Measurements from ENCODE around the gene WSB1.
"Not testable (repeated sequence)": the region's sequence is repeated elsewhere in the genome, so short reads cannot be mapped to it uniquely, and the experiment has no call there.

The WSB1 gene

DNA sequence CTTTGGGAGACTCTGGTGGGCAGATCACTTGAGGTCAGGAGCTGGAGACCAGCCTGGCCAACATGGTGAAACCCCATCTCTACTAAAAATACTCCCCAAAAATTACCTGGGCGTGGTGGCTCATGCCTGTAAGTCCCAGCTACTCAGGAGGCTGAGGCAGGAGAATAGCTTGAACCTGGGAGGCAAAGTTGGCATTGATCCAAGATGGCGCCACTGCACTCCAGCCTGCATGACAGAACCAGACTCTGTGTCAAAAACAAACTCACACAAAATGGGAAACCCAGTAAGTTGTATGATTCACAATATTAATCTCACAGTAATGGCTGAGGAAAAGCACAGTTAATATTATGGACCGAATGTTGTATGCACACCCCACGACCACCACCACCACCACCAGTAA lies 24.3 kb downstream of the WSB1 start:
- H3K27ac Mint-ChIP-seq, result no peak overlapping the region
- no peaks in the 10 kb centered on the region for H3K4me1 Mint-ChIP-seq (ENCODE audit: low read depth)
- no peaks in the 10 kb centered on the region for H3K27me3 Mint-ChIP-seq (ENCODE audit: low read depth)
- peaks cover 34% of the 10 kb centered on the region for H3K36me3 Mint-ChIP-seq (ENCODE audit: low read depth)
- no peak overlapping the region for H3K4me3 Mint-ChIP-seq
- no peaks in the 10 kb centered on the region for H3K9me3 Mint-ChIP-seq

DNA sequence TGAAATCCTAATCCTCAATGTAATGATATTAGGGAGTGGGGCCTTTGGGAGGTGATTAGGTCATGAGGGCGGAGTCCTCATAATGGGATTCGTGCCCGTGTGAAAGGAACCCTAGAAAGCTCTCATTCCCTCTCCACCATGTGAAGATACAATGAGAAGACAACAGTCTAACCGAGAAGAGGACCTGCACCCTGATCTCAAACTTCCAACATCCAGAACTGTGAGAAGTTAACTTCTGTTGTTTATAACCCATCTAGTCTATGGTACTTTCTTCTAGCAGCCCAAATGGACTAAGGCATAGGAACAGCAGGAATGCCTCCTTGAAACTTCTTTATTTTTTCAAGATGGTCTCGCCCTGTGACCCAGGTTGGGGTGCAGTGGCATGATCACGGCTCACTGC lies 24.7 kb downstream of the WSB1 start:
- Mint-ChIP-seq H3K27ac (no peak overlapping the region), H3K36me3 (ENCODE audit: low read depth) (peaks cover 32% of the 10 kb centered on the region), H3K4me1 (ENCODE audit: low read depth) (no peaks in the 10 kb centered on the region), H3K4me3 (no peak overlapping the region), H3K9me3 (no peaks in the 10 kb centered on the region), H3K27me3 (ENCODE audit: low read depth) (no peaks in the 10 kb centered on the region)

DNA sequence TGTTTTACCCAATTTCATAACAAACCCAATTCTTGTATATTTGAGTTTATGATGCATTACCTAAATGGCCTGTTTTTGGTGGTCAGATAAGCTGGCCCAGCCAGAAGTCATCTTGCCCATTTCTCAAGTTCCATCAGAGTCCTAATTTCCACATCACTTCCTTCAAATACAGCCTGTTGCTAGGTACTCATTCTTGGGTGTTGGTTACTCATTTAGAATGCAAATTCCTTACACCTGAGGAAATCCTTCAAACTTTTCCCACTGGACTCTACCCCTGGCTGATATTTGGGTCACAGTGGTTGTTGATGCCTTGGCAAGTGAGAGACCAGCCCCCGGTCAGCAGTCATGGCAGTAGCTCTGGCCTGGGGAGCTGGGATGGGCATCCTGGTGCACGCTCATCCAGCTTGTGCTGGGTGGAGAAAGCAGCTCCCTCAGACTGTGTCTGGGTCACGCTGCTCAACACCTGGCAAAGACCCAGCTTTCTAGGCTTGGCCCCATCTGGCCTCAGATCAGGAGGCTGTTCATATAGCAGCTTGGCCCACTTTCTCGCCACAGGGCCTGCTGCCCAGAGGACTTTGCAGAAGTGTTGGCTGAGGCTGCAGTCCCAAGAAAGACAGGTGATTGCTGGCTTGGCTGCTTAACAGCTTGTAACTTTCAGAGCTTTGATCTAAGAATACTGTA lies 25.8 kb downstream of the WSB1 start:
- Mint-ChIP-seq H3K4me3 (no peak overlapping the region), H3K4me1 (ENCODE audit: low read depth) (no peaks in the 10 kb centered on the region), H3K36me3 (ENCODE audit: low read depth) (peaks cover 28% of the 10 kb centered on the region), H3K27me3 (ENCODE audit: low read depth) (no peaks in the 10 kb centered on the region), H3K9me3 (no peaks in the 10 kb centered on the region), H3K27ac (no peak overlapping the region)

DNA sequence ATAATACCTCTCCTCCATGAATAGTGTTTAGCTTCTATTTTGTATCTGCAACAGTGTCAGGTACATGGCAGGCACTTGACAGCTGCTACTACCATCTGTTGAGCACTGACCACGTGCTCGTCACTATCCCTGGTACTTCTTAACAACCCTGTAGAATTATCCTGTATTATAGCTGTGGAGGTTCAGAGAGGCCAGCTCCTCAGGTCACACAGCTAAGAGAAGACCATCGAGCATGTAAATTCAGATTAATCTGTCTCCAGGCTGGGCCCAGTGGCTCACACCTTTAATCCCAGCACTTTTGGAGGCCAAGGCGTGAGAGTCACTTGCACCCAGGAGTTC lies 26.3 kb downstream of the WSB1 start:
- Mint-ChIP-seq H3K9me3 (no peaks in the 10 kb centered on the region), H3K4me3 (no peak overlapping the region), H3K27ac (no peak overlapping the region), H3K27me3 (ENCODE audit: low read depth) (no peaks in the 10 kb centered on the region), H3K36me3 (ENCODE audit: low read depth) (peaks cover 24% of the 10 kb centered on the region), H3K4me1 (ENCODE audit: low read depth) (no peaks in the 10 kb centered on the region)

DNA sequence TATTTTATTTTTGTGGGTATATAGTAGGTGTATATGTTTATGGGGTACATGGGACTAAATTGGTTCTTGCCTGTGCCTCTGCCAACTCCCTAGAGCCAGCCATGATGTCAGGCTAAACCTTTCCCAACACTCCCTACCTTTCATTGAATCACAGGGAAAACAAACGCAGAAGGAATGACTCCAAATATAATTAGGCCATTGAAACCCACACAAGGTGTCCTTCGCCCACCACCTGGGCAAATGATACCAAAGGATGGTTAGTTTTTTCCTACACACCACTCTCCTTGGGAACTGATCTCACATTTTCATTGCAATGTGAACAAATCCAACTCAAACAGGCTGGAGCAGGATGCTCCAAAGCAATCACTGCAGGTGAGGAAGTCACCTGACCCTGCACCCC lies 27.5 kb downstream of the WSB1 start:
- Mint-ChIP-seq H3K4me1 (ENCODE audit: low read depth) (no peaks in the 10 kb centered on the region), H3K27me3 (ENCODE audit: low read depth) (no peaks in the 10 kb centered on the region), H3K27ac (no peak overlapping the region), H3K9me3 (no peaks in the 10 kb centered on the region), H3K4me3 (no peak overlapping the region), H3K36me3 (ENCODE audit: low read depth) (peaks cover 18% of the 10 kb centered on the region)

DNA sequence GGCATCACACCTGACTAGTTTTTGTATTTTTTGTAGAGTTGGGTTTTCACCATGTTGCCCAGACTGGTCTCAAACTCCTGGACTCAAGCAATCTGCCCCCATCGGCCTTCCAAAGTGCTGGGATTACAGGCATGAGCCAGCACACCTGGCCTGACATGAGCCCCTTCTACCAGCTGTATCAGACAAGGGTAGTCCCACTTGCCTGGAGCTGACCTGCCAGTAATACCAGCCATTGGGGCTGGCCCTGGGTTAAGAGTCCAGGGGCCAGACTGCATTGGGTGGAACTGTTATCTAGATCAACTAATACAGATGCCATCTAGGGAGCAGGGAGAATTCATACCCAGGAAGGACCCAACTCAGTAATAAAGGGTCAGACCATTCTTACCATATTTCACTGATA lies 28.1 kb downstream of the WSB1 start:
- Mint-ChIP-seq H3K4me3 (no peak overlapping the region), H3K27ac (no peak overlapping the region), H3K27me3 (ENCODE audit: low read depth) (no peaks in the 10 kb centered on the region), H3K4me1 (ENCODE audit: low read depth) (no peaks in the 10 kb centered on the region), H3K36me3 (ENCODE audit: low read depth) (peaks cover 12% of the 10 kb centered on the region), H3K9me3 (no peaks in the 10 kb centered on the region)

DNA sequence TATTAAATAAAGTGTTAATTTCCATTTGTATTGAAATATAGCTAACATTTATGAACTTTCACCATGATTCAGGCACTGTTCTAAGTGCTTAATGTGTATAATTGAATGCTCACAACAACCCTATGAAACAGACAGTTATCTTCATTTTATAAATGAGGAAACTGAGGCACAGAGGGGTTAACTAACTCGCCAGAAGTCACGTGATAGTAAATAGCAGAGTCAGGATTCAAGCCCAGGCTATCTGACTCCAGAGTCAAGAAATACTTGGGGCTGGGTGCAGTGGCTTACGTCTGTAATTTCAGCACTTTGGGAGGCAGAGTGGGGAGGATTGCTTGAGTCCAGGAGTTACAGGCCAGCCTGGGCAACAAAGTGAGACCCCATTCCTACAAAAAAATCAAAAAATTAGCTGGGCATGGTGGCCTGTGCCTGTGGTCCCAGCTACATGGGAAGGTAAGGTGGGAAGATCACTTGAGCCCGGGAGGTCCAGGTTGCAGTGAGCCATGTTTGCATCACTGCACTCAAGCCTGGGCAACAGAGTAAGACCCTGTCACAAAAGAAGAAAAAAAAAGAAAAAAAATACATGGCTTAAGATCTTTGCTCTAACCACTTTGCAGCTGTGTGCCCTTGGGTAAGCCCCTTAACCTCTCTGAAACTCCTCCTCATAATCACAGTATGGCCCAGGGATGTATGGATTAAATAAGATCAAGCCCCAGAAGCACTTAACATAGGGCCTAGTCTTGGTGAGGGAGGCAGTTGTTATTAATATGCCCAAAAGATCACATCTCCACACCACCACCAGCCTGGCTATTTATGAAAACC lies 29.0 kb downstream of the WSB1 start:
- H3K27ac Mint-ChIP-seq, result peak overlapping the region; percentile 9
- H3K4me3 Mint-ChIP-seq, result no peak overlapping the region
- peaks cover 11% of the 10 kb centered on the region for H3K36me3 Mint-ChIP-seq (ENCODE audit: low read depth)
- H3K9me3 Mint-ChIP-seq, result no peaks in the 10 kb centered on the region
- no peaks in the 10 kb centered on the region for H3K27me3 Mint-ChIP-seq (ENCODE audit: low read depth)
- H3K4me1 Mint-ChIP-seq (ENCODE audit: low read depth), result no peaks in the 10 kb centered on the region

DNA sequence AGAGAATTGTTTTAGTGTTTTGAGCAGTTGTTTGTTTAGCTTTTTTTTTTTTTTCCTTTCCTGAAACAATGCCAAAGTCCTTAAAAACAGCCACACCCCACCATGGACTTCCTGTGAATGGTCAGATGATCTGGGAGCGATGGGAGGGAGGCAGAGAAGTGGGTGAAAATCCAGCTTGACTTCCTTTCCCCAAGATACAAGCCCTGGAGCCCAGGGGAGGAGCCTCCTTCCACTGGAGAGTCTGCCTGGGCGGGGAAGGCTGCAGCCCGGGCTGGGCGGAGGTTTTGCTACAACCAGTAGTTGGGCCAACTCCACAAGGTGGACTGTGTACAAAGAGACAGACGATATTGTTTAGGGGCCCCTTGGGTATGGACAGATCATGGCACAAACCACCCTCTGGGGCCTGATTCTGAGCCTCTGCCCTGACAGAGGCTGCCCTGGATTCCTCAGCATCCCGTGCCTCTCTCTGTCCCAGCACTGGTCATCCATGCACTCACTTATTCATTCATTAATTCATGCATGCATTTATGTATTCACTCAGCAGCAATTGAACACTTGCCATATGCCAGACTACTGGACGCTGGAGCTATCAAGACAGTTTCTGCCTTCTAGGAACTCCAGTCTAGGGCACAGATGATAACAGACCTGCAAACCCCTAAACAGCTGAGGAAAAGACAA lies 29.8 kb downstream of the WSB1 start:
- Mint-ChIP-seq H3K4me1 (ENCODE audit: low read depth) (no peaks in the 10 kb centered on the region), H3K36me3 (ENCODE audit: low read depth) (peaks cover 7% of the 10 kb centered on the region), H3K27me3 (ENCODE audit: low read depth) (no peaks in the 10 kb centered on the region), H3K4me3 (no peak overlapping the region), H3K9me3 (no peaks in the 10 kb centered on the region), H3K27ac (no peak overlapping the region)

DNA sequence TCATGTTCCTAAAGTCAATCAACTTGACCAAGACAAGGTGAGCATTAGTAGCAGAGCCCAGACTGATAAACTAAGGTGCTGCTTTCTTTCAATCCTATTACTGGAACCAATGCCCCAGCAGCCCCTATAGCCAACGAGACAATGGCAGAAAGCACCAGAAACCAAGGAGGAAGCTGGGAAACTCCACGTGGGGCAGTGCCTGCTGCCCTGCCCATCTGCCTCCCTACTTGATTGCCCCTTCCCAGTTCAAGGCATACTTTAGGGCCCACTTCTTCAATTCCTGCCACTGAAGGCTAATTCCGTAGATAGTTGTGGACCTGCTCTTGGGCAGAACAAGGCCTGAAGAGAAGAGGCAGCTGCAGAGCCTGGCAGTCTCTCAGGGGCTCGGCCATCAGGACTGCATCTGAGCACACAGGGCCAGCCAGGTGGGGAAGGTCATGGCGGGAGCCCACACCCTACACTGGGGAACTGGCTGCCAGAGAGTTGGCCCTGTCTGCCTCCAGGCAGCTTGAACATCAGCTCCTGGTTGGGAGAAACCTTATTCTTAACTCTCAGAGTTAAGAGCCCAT lies 30.9 kb downstream of the WSB1 start:
- no peak overlapping the region for H3K4me3 Mint-ChIP-seq
- H3K27me3 Mint-ChIP-seq (ENCODE audit: low read depth), result no peaks in the 10 kb centered on the region
- no peaks in the 10 kb centered on the region for H3K9me3 Mint-ChIP-seq
- no peak overlapping the region for H3K27ac Mint-ChIP-seq
- peaks cover 1% of the 10 kb centered on the region for H3K36me3 Mint-ChIP-seq (ENCODE audit: low read depth)
- H3K4me1 Mint-ChIP-seq (ENCODE audit: low read depth), result no peaks in the 10 kb centered on the region

DNA sequence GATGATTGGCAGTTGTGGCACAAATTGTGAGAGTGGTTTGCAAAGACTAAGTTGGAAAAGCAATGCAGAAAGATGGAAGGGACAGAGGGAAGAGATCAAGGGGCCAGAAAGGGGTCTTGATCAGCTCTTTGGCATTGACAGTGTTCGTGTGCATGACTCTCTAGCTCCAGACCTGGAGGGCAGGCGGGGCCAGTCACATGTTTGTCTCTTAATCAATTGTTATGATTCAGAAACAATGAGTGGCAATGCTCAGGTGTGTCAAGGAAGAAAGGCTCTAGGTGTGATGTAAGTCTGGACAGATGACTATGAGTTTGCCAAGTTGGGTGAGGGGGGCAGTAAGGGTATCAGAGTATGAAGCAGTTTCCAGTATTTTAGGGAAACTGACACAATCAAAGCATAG lies 32.1 kb downstream of the WSB1 start:
- Mint-ChIP-seq H3K4me3 (no peak overlapping the region), H3K9me3 (no peaks in the 10 kb centered on the region), H3K4me1 (ENCODE audit: low read depth) (peaks cover 2% of the 10 kb centered on the region), H3K27ac (no peak overlapping the region), H3K27me3 (ENCODE audit: low read depth) (no peaks in the 10 kb centered on the region), H3K36me3 (ENCODE audit: low read depth) (no peaks in the 10 kb centered on the region)

DNA sequence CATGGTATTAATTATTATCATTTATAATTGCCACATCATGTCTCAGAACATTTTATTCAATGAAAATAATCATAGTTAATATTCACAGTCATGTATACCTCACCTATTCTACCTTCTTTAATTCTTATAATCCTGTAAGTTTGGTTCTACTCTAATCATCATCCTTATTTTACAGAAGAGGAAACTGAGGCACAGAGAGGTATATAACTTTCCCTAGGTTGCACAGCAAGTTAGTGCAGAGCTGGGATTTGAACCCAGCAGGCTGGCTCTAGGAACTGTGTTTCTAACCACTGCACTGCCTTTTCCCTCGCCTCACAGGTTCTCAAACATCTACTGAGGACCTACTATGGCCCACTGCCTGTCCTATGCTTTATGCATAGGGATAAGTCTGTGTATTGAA lies 32.7 kb downstream of the WSB1 start:
- H3K27me3 Mint-ChIP-seq (ENCODE audit: low read depth), result no peaks in the 10 kb centered on the region
- H3K4me1 Mint-ChIP-seq (ENCODE audit: low read depth), result peaks cover 4% of the 10 kb centered on the region
- H3K27ac Mint-ChIP-seq, result no peak overlapping the region
- no peak overlapping the region for H3K4me3 Mint-ChIP-seq
- H3K9me3 Mint-ChIP-seq, result no peaks in the 10 kb centered on the region
- H3K36me3 Mint-ChIP-seq (ENCODE audit: low read depth), result no peaks in the 10 kb centered on the region

DNA sequence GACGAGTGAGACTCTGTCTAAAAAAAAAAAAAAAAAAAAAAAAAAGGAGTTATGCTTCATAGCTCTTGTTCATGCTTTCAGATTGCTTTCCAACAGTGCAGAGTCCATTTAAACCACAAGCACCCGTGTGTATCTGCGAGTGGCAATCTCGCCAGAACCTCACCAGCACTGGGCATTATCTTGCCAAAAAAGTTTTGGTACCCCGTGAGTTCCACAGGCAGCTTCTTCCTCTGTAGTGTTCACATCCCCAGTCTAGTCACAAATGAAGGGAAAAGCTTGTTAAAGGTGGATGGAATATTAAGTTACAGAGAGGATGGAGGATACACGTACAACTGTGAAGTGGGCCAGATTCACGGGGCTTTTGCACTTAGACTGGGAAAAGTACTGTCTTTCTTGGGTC lies 33.5 kb downstream of the WSB1 start:
- H3K27ac Mint-ChIP-seq, result no peak overlapping the region
- H3K4me1 Mint-ChIP-seq (ENCODE audit: low read depth), result peaks cover 11% of the 10 kb centered on the region
- H3K27me3 Mint-ChIP-seq (ENCODE audit: low read depth), result no peaks in the 10 kb centered on the region
- H3K4me3 Mint-ChIP-seq, result no peak overlapping the region
- no peaks in the 10 kb centered on the region for H3K9me3 Mint-ChIP-seq
- H3K36me3 Mint-ChIP-seq (ENCODE audit: low read depth), result no peaks in the 10 kb centered on the region

DNA sequence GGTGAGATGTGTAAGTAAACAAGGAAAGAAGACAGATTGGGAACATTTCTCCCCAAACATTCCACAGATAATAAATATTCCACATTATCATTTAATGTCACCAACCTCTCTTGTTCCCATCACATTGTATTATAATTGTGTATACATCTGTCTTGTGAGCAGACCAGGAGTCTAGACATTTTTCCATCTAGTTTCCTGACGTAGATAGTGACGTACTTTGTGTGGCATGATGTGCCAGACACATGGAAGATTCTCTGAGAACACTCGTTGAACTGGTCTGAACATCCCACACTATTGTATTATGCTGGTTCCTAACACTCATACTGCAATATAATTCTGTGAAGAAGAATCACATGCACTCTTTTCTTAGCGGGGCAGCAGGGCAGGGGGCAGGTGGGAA lies 34.0 kb downstream of the WSB1 start:
- Mint-ChIP-seq H3K4me1 (ENCODE audit: low read depth) (peaks cover 14% of the 10 kb centered on the region), H3K27me3 (ENCODE audit: low read depth) (no peaks in the 10 kb centered on the region), H3K9me3 (no peaks in the 10 kb centered on the region), H3K4me3 (no peak overlapping the region), H3K27ac (no peak overlapping the region), H3K36me3 (ENCODE audit: low read depth) (no peaks in the 10 kb centered on the region)

DNA sequence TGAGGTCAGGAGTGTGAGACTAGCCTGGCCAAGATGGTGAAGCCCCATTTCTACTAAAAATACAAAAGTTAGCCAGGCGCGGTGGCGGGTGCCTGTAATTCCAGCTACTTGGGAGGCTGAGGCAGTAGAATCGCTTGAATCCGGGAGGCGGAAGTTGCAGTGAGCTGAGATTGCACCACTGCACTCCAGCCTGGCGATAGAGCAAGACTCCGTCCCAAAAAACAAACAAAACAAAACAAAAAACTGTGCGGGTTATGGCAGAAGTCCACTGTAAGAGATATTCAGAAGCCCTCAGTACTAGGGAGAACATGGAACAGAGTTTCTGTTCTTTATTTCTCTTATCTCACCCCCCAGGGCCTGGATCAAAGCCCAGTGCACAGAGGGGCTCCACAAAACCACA lies 34.8 kb downstream of the WSB1 start:
- H3K27ac Mint-ChIP-seq; H3K36me3 Mint-ChIP-seq (ENCODE audit: low read depth); H3K9me3 Mint-ChIP-seq; H3K4me3 Mint-ChIP-seq; H3K27me3 Mint-ChIP-seq (ENCODE audit: low read depth): not testable (repeated sequence)
- H3K4me1 Mint-ChIP-seq (ENCODE audit: low read depth), result peaks cover 19% of the 10 kb centered on the region
